Muscle layer of colon (tissue), 2 donors: ENCODE results near the gene SRCIN1.
"Not testable (repeated sequence)": the region's sequence is repeated elsewhere in the genome, so short reads cannot be mapped to it uniquely, and the experiment has no call there.

Experiments used
- H3K27ac ChIP-seq: one replicate; pipeline ENCODE4 v1.7.0; 2013; ENCODE audit warnings: low read depth, mild to moderate bottlenecking, low read length, moderate library complexity
- H3K27me3 ChIP-seq, 2 donors: one replicate each; pipeline ENCODE4 v1.7.0; 2013; ENCODE audit warnings: low read length in 2 of 2, mild to moderate bottlenecking in 2 of 2; ENCODE audit not compliant: insufficient read depth in 2 of 2, control insufficient read depth in 1 of 2
- H3K36me3 ChIP-seq: one replicate; pipeline ENCODE4 v1.7.0; 2013; ENCODE audit warnings: mild to moderate bottlenecking, low read length; ENCODE audit not compliant: insufficient read depth
- H3K4me1 ChIP-seq: one replicate; pipeline ENCODE4 v1.7.0; 2013; ENCODE audit warnings: mild to moderate bottlenecking, low read length; ENCODE audit not compliant: insufficient read depth
- H3K4me3 ChIP-seq, 2 donors: one replicate each; pipeline ENCODE4 v1.7.0; 2013; ENCODE audit warnings: low read length in 2 of 2, low read depth in 1 of 2, mild to moderate bottlenecking in 1 of 2, moderate library complexity in 1 of 2
- H3K9ac ChIP-seq: one replicate; pipeline ENCODE4 v1.7.0; 2013; ENCODE audit warnings: low read length
- H3K9me3 ChIP-seq: one replicate; pipeline ENCODE4 v1.7.0; 2013; ENCODE audit warnings: mild to moderate bottlenecking, low read length
- donor health status: abdominal sarcoma.
- donor health status: Adenocarcinoma of cecum.

SRCIN1 gene, protein sequence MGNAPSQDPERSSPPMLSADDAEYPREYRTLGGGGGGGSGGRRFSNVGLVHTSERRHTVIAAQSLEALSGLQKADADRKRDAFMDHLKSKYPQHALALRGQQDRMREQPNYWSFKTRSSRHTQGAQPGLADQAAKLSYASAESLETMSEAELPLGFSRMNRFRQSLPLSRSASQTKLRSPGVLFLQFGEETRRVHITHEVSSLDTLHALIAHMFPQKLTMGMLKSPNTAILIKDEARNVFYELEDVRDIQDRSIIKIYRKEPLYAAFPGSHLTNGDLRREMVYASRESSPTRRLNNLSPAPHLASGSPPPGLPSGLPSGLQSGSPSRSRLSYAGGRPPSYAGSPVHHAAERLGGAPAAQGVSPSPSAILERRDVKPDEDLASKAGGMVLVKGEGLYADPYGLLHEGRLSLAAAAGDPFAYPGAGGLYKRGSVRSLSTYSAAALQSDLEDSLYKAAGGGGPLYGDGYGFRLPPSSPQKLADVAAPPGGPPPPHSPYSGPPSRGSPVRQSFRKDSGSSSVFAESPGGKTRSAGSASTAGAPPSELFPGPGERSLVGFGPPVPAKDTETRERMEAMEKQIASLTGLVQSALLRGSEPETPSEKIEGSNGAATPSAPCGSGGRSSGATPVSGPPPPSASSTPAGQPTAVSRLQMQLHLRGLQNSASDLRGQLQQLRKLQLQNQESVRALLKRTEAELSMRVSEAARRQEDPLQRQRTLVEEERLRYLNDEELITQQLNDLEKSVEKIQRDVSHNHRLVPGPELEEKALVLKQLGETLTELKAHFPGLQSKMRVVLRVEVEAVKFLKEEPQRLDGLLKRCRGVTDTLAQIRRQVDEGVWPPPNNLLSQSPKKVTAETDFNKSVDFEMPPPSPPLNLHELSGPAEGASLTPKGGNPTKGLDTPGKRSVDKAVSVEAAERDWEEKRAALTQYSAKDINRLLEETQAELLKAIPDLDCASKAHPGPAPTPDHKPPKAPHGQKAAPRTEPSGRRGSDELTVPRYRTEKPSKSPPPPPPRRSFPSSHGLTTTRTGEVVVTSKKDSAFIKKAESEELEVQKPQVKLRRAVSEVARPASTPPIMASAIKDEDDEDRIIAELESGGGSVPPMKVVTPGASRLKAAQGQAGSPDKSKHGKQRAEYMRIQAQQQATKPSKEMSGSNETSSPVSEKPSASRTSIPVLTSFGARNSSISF

DNA sequence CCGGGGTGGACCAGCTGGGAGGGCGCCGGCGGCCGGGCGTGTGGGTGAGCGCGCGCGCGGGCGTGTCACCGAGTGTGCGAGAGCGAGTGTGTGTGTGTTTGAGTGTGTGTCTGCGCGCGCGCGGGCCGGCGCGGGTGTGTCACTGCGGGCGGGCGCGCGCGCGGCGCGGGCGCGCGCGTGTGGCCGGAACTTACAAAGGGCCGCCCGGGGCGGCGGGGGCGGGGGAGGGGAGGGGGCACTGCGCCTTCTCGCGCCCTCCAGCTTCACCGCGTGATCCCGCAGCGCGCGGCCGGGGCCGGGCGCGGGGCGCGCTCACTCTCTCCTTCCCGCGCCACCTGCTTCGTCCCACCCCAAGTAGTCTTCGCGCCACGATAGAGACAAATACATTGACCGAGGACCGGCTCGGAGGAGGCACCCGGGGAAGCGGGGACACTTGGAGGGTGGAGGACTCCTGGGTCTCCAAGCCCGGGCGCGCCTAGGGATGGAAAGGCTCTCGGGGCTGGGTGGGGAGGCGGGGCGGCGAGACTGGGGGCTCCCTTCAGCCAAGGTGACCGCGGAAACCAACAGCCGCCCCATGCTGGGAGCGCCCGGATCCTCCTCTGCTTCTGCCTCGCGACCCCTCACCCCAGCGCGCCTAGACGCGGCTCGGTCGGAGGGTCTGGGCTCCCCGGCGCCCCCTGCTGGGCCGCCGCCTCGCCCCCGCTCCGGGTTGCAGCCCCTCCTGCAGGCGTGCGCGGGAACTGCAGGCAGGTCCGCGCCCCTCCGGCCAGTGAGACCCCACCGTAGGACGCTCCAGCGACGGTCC is at the start of gene SRCIN1:
Gene SRCIN1 (minus strand): TSS at position 112 of the 805 bp plus-strand sequence. CDS start 247 bp downstream, outside the sequence.
- H3K27ac ChIP-seq: no peak within 1 kb of the TSS
- H3K27me3 ChIP-seq: peaks cover 9 to 40% of the 10 kb centered on the region in 2 donors

DNA sequence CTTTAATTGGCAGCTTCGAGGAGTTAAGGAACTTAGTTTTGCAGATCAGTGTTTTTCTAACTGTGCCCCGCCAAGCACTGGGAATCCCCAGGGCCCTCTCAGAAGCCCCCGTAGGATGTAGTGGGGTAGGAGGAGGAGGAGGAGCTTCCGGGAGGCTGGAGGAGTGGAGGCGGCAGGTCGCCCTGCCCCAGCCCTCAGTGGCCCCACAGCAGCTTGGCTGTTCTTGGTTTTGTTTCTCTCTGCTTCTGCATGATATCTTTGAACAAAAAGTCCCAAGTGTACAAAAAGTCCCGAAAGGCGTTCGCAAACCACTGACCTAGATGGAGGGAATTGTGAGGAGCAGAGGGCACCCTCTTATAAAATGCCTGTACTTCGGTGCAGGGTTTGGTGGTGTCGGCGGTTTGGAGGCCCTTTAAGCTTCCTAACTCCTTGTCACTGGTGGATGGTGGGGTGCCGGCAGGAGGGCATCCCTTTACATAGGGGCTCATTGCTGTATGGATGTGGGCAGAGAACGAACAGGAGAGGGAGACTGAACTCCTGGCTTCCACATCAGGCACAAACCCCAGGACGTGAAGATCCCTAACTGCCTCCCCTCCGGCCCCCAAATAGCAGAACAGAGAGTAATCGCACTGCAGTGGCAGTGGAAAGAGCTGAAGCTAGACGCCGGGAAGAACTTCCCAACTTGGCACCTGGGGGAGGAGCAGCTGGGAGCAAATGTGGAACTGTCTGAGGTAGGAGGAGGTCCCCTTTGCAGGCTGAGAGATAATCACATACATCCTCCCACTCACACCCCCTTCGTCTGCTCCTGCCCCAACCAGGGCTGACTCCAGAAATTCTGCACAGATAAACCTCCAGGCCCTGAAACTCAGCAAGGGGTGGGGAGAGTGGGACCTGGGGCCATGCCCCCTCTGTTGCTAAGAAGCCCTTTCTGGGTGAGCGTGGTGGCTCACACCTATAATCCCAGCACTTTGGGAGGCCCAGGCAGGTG is 49.0 kb upstream of the SRCIN1 start:
- Histone ChIP-seq H3K4me1 (no peaks in the 10 kb centered on the region), H3K27me3 (peaks cover 0 to 24% of the 10 kb centered on the region in 2 donors), H3K9me3 (no peaks in the 10 kb centered on the region), H3K9ac (no peak overlapping the region), H3K4me3 (no peak overlapping the region), H3K36me3 (no peaks in the 10 kb centered on the region), H3K27ac (no peak overlapping the region)

More for the DNA sequence above, at the start of gene SRCIN1:
- no peaks in the 10 kb centered on the region for H3K9me3 ChIP-seq
- peaks cover 27% of the 10 kb centered on the region for H3K4me1 ChIP-seq
- peak within 1 kb of the TSS in 1 of 2 donors; percentile 50 for H3K4me3 ChIP-seq
- no peaks in the 10 kb centered on the region for H3K36me3 ChIP-seq
- H3K9ac ChIP-seq: no peak within 1 kb of the TSS

DNA sequence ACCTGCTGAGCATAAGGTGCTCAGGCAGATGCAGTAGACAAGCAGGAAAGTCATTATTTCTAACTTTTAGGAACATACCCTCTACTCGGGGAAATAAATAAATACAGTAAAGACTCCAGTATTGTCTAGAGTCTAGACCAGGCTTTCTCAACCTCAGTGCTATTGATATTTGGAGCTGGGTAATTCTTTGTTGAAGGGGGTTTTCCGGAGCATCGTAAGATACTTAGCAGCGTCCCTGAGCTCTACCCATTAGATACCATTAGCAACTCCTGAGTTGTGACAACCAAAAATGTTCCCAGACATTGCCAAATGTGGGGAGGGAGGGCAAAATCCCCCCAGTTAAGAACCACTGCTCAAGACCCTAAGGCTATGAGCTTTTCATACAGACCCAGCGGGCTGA is 47.9 kb upstream of the SRCIN1 start:
- no peak overlapping the region for H3K9ac ChIP-seq
- H3K4me1 ChIP-seq: no peaks in the 10 kb centered on the region
- H3K27ac ChIP-seq: no peak overlapping the region
- peaks cover 0 to 24% of the 10 kb centered on the region in 2 donors for H3K27me3 ChIP-seq
- no peaks in the 10 kb centered on the region for H3K36me3 ChIP-seq
- H3K4me3 ChIP-seq: no peak overlapping the region
- H3K9me3 ChIP-seq: no peaks in the 10 kb centered on the region

DNA sequence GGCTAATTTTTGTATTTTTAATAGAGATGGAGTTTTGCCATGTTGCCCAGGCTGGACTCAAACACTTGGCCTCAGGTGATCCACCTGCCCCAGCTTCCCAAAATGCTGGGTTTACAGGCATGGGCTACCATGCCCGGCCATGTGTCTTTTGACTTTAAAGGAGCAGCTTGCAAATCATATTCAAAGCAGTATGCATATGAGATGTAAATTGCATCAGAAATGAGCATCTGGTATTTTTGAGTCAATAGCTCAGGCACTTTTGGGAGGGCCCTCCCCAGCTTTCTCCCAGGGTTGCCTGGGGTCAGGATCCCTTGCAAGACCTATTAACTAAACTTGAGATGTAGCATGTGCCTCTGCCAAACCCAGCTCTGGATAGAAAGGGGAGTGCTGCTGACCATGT is 47.5 kb upstream of the SRCIN1 start:
- Histone ChIP-seq H3K36me3 (no peaks in the 10 kb centered on the region), H3K4me1 (no peaks in the 10 kb centered on the region), H3K27me3 (peaks cover 0 to 24% of the 10 kb centered on the region in 2 donors)

GRCh38 chr17:38650653-38651173 is 45.0 kb upstream of the SRCIN1 start:
- not testable (repeated sequence) for H3K36me3 ChIP-seq, H3K27ac ChIP-seq, H3K4me3 ChIP-seq, H3K9ac ChIP-seq, H3K4me1 ChIP-seq, H3K9me3 ChIP-seq
- H3K27me3 ChIP-seq: peaks cover 0 to 20% of the 10 kb centered on the region in 2 donors

More for the DNA sequence above, 47.5 kb upstream of the SRCIN1 start:
- Histone ChIP-seq H3K9ac (no peak overlapping the region), H3K4me3 (no peak overlapping the region), H3K9me3 (no peaks in the 10 kb centered on the region), H3K27ac (no peak overlapping the region)

DNA sequence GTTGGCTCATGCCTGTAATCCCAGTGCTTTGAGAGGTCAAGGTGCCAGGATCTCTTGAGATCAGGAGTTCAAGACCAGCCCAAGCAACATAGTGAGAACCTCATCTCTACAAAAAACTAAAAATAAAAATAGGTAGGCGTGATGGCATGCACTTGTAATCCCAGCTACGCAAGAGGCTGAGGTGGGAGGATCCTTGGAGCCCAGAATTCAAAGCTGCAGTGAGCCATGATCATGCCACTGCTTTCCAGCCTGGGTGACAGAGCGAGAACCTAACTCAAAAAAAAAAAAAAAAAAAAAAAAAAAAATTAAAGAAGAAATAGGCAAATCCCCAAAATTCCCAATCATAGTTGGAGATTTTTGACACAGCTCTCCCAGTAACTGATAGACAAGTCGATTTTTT is 32.2 kb upstream of the SRCIN1 start:
- no peaks in the 10 kb centered on the region for H3K36me3 ChIP-seq
- no peaks in the 10 kb centered on the region for H3K4me1 ChIP-seq
- H3K27me3 ChIP-seq: no peaks in the 10 kb centered on the region
- no peak overlapping the region for H3K9ac ChIP-seq
- no peak overlapping the region for H3K4me3 ChIP-seq
- no peaks in the 10 kb centered on the region for H3K9me3 ChIP-seq
- H3K27ac ChIP-seq: no peak overlapping the region

DNA sequence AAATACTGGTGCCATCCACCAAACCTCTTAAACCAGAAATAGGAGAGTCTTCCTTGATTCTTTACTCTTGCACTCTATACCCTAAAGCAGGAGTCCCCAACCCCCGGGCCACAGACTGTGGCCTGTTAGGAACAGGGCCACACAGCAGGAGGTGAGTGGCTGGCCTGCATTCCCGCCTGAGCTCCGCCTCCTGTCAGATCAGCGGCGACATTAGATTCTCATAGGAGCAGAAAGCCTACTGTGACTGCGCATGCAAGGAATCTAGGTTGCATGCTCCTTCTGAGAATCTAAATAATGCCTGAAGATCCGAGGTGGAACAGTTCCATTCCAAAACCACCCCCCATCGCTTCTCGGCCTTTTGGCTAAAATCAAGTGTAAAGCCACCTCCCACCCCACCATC is 30.3 kb upstream of the SRCIN1 start:
- Histone ChIP-seq H3K4me1 (no peaks in the 10 kb centered on the region), H3K4me3 (no peak overlapping the region), H3K27me3 (no peaks in the 10 kb centered on the region), H3K36me3 (no peaks in the 10 kb centered on the region), H3K9ac (no peak overlapping the region), H3K9me3 (no peaks in the 10 kb centered on the region), H3K27ac (no peak overlapping the region)

GRCh38 chr17:38632334-38632733 is 26.6 kb upstream of the SRCIN1 start:
- no peak overlapping the region for H3K27ac ChIP-seq
- H3K27me3 ChIP-seq: no peaks in the 10 kb centered on the region
- H3K9ac ChIP-seq: no peak overlapping the region
- H3K9me3 ChIP-seq: no peaks in the 10 kb centered on the region
- no peak overlapping the region for H3K4me3 ChIP-seq
- no peaks in the 10 kb centered on the region for H3K36me3 ChIP-seq
- H3K4me1 ChIP-seq: no peaks in the 10 kb centered on the region

DNA sequence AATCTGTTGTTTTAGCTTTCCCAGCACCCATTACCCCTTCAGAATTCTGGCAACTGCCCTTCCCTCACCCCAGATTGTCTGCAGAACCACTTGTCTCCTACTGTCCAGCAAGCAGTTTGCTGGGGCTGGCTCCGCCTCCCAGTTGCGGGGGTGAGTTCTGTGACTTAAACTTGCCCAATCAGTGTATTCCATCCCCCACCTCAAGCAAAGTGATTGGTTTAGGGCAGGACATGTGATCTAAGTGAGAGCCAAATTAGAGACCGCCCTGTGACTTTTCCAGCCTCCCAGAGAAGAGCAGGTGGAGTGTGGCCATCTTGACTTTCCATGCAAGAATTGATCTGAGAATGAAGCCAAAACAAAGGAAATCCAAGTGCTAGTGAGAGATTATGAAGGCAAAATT is 22.7 kb upstream of the SRCIN1 start:
- no peak overlapping the region for H3K4me3 ChIP-seq
- no peaks in the 10 kb centered on the region for H3K4me1 ChIP-seq
- H3K27me3 ChIP-seq: no peaks in the 10 kb centered on the region
- no peak overlapping the region for H3K9ac ChIP-seq
- no peak overlapping the region for H3K27ac ChIP-seq
- no peaks in the 10 kb centered on the region for H3K36me3 ChIP-seq
- no peaks in the 10 kb centered on the region for H3K9me3 ChIP-seq

GRCh38 chr17:38627957-38628356 is 22.2 kb upstream of the SRCIN1 start:
- Histone ChIP-seq H3K27me3 (no peaks in the 10 kb centered on the region), H3K9ac (no peak overlapping the region), H3K4me1 (no peaks in the 10 kb centered on the region), H3K4me3 (no peak overlapping the region), H3K9me3 (no peaks in the 10 kb centered on the region), H3K36me3 (no peaks in the 10 kb centered on the region), H3K27ac (no peak overlapping the region)
